Suppressor macrophage (primary cell): ENCODE measurements around the gene UNK.
"Not testable (repeated sequence)": the region's sequence is repeated elsewhere in the genome, so short reads cannot be mapped to it uniquely, and the experiment has no call there.

Experiments used
- DNase-seq, 4 experiments: peaks; one replicate each; pipeline ENCODE4 v3.0.0-alpha.2; 2020 to 2022

UNK gene

DNA sequence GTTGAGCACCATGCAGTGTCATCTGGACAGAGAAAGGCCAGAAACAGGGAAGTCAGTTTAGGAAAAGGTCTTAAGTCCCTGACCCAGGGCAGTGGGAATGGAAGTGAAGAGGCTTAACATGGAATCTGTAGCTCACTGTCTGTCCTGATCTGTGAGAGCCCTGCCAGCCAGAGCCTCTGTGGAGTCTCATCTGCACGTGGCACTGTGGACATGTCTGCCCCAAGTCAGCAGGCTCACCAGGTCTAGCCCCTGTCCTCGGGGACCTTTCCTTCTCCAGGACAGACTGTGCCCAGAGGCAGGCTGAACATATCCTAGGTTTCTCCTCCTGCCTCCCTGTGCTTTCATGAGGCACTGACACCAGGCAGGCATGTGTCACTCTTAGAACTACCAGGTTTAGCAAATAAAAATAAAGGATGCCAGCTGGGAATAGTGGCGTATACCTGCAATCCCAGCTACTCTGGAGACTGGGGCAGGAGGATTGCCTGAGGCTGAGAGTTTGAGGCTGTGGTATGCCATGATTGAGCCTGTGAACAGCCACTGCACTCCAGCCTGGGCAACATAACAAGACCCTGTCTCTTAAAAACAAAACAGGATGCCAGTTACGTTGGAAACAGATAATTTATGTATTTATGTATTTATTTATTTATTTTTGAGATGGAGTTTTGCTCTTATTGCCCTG, 22.4 kb downstream of the UNK start:
- DNase-seq = no peak

DNA sequence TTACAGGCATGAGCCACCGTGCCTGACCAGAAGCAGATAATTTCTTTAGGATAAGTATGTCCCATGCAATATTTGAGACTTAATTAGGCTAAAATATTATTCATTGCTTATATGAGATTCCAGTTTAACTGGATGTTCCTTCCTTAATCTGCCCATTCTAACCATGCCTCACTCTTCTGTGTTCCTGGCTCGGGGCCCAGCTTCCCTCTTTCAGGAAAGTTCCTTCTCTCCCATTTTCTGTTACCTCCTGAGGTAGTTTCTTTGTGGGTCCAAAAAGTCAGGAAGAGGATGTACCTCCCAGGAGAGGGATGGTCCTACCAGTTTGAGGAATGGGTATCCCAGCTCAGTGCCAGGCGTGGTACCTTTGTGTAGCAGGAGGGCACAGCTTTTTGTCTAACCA, 23.3 kb downstream of the UNK start:
- no peak for DNase-seq

DNA sequence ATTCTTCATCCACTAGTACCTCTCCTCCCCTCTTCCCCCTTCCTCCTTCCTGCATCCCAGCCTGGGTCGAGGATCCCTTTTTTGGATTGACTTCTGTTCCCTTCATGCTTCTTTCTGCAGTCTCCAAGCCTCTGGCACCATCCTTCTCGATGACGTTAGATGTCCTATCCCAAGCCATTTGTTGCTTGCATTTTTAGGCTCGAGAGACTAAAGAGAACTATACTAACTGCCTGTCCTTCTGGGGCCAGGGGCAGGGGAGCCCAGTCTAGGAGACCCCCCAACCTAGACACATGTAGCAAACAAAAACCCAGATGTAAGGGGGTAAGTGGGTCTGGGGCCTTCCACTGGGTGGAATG, 23.9 kb downstream of the UNK start:
- DNase-seq = no peak

DNA sequence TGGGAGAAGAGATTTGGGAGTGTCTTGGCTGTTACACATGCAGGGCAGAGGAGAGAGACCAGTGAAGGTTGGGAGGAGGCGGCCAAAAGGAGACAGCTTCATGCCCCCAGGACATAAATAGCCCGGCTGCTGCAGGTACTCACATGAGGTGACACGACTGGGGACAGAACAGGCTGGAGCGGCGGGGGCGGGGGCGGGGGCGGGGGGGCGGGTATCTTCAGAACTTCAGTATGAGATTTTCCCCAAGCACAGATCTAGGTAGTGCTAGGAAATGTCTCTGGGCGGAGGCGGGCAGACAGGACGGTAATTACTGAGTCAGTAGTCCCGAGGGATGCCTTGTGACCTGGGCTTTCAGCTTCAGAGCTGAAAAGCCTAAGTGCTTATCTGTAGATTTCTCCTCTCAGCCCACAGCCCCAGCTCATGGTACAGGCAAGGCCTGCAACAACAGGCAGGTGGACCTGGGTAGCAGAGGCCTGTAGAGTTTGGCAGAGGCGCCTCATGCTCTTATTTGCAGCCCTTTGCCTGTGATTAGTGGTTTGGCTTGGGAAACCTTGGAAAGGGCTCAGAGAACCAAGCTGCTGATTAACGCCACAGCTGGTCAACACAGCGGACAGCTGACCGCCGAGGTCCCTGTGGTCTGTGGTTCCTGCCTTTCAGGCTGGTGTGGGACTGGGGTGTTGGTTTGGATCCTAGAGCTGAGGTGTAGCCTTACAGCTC, 24.5 kb downstream of the UNK start:
- DNase-seq = peak in 2 of 4 experiments; percentile 45 to 49

DNA sequence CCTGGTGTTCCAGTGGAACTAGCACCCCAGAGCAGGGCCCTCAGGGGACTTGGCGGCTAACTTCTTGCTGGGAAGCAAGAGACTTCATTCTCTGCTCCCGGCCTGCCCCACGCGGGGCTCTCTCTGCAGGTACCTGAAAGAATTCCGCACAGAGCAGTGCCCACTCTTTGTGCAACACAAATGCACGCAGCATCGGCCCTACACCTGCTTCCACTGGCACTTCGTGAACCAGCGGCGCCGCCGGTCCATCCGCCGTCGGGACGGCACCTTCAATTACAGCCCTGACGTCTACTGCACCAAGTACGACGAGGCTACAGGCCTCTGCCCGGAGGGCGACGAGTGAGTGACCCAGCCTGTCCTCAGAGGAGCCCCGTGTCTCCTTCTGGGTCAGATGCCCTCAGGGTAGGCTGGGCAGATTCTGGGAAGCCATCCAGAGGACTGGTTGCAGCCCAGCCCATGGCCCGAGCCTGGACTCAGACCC, 25.1 kb downstream of the UNK start:
- DNase-seq = no peak

DNA sequence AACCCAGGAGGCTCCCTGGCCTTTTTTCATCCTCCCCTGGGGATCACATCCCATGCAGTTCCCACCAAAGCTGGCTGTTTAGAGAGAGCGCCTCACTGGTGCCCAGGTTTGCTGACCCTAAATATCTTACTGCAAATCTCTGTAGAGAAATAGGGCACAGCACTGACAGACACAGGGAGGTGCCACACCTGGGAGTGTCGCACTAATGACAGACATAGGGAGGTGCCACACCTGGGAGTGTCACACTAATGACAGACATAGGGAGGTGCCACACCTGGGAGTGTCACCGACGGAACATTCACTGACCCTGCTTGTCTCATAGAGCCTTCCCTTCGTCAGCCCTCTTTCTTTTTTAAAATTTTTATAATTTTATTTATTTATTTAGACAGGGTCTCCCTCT, 25.6 kb downstream of the UNK start:
- no peak for DNase-seq

DNA sequence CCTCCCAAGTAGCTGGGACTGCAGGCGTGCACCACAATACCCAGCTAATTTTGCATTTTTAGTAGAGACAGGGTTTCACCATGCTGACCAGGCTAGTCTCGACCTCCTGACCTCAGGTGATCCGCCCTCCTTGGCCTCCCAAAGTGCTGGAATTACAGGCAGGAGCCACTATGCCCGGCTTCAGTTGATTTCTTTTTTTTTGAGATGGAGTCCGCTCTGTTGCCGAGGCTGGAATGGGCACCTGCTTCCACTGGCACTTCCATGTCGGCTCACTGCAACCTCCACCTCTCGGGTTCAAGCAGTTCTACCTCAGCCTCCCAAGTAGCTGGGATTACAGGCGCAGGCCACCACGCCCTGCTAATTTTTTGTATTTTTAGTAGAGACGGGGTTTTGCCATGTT, 26.1 kb downstream of the UNK start:
- not testable (repeated sequence) for DNase-seq

DNA sequence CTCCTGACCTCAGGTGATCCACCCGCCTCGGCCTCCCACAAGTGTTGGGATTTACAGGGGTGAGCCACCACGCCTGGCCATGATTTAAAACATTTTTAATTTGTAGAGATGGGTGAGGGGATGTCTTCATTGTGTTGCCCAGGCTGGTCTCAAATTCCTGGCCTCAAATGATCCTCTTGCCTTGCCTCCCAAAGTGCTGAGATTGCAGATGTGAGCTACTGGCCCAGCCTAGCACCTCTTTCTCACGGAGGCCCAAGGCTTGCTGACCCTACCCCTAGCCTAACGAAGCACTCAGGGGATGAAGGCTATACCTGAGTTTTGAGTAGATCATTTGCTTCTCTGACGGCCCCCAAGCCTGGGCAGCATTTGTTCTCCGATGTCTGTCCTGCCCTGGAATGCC, 26.6 kb downstream of the UNK start:
- no peak for DNase-seq

DNA sequence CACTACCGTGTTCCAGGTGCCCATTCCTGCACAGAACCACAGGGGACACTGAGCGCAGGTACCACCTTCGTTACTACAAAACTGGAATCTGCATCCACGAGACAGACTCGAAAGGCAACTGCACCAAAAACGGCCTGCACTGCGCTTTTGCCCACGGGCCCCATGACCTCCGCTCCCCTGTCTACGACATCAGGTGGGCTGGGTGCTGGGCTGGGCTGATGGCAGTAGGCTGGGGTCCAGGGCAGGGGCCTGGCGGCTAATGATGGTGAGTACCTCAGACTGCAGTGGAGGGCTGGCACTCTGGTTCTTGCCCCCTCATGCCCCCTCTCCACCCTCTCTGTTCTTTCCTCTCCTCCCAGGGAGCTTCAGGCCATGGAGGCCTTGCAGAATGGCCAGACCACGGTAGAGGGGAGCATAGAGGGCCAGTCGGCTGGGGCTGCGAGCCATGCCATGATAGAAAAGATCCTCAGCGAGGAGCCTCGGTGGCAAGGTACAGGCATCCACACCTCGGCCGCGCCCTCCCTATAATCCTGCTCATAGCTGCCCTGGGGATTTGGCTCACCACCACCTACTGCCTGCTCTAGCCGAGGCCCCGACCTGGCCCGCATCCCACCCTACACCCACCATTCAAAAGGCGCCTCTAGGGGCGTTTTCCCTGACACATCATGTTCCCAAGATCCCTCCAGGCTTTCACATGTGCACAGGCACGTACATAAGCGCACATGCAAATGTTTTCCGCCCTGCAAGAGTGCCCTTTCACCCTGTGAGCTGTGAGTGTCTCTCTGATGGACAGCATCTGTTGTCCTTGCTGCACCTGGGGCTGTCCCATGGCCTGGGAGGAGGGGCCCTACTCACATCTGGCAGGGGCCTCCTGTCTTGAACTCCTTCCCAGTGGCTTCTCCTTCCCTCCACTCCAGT, 27.7 kb downstream of the UNK start:
- no peak for DNase-seq

DNA sequence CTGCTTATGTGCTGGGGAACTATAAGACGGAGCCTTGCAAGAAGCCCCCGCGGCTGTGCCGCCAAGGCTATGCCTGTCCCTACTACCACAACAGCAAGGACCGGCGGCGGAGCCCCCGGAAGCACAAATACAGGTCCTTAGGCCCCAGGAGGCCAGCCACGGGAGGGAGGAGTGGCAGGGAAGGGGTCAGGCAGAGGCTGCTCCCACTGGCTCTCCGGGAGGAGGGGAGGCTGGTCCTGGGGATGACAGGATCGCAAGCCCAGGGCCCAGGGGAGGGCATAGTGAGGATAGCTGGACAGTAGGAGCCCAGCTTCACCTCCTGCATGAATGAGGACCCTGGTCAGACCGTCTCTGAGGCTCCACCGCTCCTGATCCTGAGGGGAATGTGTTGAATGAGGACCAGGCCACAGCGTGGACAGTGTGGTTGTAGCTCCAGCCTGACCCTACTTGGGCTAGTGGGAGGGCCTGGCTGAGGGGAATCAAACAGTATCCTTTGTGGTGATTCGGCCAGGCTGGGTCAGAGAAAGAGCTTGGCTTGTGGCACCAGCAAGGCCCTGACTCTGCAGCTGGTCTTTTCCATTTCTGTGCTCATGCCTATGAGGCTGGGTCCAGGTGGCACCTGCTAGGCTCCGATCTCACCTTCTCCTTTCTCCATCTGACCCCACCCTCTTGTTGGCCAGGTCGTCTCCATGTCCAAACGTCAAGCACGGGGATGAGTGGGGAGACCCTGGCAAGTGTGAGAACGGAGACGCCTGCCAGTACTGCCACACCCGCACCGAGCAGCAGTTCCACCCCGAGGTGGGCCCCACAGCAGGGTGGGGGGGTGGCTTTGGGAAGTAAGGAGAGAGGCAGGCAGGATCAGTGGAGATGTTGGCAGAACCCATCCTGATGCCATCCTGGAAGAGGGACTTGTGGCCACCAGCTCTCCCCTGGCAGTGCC, 28.7 kb downstream of the UNK start:
- DNase-seq = no peak

DNA sequence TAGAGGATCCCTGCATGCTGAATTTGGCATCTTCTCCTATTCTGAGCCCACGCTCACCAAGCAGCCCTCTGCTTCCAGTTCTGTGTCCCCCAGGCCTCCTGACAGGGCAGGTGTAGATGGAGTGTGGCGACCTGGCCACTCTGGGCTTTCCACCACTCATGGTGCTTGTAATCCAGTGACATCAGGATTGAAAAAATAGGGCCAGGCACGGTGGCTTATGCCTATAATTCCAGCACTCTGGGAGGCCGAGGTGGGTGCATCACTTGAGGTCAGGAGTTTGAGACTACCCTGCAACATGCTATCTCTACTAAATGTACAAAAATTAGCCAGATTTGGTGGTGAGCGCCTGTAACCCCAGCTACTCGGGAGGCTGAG, 29.4 kb downstream of the UNK start:
- no peak for DNase-seq

DNA sequence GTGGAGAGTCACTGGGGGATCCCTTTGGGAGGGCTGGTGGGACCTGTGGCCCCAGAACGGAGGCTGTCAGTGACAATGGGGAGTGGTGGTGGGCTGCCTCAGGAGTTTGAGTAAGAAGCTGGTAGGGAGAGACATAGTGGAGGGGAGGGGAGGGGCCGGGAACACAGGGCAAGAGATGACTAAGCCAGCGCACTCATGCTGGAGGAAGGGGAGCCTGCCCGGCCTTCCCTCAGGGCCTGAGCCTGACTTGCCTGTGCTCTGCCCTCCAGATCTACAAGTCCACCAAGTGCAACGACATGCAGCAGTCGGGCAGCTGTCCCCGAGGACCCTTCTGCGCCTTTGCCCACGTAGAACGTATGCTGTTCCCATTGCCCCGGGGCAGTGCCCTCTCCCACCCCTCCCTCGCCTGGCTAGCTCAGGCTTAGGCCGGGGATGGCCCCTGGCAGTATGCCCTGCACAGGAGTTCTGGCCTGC, 30.3 kb downstream of the UNK start:
- no peak for DNase-seq

DNA sequence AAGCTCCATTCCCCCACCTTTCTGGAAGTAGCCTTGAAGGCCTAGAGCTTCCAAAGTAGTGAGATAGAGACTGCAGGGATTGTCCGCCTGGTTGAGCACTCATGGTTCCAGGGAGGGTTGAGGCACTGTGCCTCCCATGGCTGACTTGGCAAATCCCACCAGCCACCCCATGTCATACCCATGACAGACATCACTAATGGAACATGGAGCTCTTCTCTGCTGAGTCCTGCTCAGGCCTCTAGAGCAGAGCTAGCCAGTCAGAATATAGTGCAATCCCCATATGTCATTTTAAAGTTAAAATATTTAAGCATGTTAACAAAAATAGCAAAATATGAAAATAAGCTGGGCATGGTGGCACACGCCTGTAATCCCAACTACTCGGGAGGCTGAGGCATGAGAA, 30.8 kb downstream of the UNK start:
- DNase-seq = no peak

DNA sequence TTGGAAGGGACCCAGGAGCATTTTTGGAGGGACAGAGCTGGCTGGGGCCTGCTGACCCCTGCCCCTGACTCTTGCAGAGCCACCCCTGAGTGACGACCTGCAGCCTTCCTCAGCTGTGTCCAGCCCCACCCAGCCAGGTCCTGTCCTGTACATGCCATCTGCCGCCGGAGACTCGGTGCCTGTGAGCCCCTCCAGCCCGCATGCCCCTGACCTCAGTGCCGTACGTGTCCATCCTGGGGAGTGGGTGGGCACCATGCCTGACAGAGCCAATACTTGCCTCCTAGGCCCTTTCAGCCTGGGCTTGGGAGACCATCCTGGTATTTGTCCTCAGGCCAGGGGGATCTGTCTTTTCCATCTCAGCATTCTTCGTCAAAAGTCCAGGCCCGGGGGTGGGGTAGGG, 32.1 kb downstream of the UNK start:
- DNase-seq = no peak

DNA sequence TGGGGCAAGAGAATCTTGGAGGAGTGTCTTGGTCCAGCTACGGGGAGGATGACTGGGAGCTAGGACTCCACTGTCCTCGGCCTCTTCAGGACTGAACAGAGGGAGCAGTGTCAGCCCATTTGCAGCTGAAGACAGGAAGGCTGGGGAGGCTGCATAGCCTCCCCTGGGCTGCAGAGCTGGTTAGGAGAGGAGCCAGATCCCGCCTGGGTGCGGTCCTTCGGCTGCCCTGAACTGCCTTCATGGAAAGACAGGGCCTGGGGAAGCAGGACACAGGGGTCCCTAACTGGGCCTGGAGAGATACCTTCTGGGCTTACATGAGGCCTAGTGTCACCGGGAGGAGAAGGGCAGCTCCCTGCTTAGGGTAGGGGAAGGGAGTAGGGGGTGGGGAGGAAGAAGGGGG, 33.0 kb downstream of the UNK start:
- DNase-seq = no peak

DNA sequence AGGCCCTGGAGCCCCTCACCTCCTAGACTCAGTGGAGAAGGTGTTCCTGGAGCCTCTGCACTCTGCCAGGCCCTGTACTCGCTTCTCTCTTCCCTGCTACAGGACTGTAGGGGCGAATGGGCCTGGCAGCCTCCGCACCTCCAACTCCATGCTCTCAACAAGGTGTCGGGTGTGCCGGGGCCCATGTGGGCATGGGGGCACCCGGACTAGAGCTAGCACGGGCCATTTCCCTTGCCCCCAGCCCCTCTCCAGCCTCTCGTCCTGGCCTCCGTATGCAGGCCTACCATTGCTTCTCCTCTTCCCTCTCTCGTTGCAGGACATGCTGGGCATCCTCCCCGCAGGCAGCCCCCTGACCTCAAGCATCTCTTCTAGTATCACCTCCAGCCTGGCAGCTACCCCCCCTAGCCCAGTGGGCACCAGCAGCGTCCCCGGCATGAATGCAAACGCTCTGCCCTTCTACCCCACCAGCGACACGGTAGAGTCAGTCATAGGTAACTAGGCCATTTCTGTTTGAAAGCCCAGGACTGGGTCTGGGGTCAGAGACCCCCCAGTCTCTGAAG, 33.8 kb downstream of the UNK start:
- DNase-seq = no peak

DNA sequence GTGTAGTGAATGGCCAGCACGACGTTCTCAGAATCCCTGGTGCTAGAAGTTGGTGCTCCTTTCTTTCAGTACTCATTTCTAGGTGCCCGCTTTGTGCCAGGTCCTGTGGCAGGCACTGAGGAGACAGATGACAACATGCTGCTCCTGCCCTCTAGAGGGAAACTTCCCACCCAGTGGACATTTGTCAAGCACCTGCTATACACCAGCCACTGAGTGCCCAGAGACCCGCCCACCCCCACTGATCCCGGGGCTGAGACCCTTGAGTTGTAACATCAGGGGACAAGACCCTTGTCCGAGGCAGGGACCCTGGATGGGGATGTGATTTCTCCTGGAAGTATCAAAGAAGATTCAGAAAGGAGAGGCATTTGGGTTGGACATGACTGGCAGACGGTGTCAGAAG, 34.5 kb downstream of the UNK start:
- no peak for DNase-seq

DNA sequence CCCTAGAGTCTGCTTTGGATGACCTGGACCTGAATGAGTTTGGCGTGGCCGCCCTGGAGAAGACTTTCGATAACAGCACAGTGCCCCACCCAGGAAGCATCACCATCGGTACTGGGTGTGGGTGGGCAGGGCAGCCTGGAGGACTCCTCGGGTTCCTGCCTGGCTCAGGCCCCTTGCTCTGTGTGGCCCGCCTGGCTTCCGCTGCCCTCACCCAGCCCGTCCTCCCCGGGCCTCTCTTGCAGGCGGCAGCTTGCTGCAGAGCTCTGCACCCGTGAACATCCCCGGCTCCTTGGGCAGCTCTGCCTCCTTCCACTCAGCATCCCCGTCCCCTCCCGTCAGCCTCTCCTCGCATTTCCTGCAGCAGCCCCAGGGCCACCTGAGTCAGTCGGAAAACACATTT, 35.1 kb downstream of the UNK start:
- no peak for DNase-seq

DNA sequence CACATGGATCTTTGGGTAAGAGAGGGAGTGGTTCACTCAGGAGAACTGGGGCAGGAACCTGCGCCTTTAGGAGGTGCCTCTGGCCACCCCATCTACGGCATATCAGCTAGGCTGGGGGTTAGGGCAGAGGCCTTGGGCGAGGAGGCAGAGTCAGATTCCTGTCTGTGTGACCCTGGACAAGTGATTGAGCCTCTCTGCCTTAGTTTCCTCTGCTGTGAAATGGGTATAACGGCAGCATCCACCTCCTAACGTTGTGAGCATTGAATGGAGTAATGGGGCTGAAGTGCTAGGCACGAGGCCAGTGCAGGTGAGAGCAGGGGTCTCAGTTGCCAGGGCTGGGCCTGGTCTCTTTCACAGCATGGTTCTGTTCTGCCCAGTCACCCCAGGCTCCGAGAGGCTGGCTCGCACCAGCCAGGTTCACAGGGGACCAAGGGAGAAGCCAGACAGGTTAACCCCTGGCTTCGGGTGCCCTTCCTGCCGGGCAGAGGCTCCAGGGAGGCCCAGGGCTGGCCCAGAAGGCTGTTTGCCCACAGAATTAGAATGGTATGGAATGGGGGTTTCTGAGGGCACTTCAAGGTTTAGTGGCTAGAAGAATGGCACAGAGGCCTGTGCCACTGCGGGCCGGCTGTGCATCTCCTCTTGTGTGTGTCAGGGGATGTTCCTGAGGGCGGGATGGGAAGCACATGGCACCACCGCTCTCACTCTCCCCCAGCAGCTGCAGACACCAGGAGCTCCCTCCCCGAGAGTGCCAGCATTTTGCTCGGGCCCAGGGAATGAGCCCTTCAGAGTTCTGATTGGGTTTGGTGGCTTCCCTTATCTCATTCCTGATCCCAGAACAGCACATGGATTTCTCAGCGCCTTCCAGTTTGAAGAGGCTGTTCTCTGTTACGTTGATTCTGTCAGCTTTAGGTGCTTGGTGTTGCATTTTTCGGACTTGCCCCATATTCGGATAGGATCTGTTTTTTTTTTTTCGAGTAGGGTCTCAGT, 35.8 kb downstream of the UNK start:
- no peak for DNase-seq

DNA sequence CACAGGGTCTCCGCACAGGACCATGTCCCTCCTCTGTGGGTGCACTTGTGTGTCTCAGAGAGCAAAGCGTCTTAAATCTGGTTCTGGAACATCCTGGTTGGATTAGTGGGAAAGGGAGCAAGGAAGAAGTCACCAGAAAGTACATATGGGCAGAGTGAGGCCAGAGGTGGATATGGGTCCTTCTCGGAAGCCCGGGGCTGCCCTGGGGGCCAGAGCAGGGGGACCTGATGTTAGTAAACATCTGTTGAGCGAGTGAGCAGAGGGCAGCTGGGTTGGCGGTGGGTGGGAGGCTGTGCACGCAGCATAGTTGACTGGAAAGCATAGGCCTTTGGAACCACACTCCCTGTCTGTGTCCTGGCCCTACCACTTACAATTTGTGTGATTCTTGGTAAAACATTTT, 36.9 kb downstream of the UNK start:
- DNase-seq = no peak
